Neural cell (in vitro differentiated cells): ENCODE data around the gene TEDC2. TPM values are rescaled to one million over a fixed set of nuclear protein-coding genes. Genes with fewer than 3 reads are reported as not detected.

ENCODE experiments used
- H2AFZ ChIP-seq: fragments of 200-600, 300-800 bp; sonication (generic), shearing (Covaris generic); 2 replicates; pipeline ENCODE4 v1.6.0; 2014; ENCODE audit warnings: low read depth, mild to moderate bottlenecking, antibody characterized with exemption, low read length, moderate library complexity
- H3F3A ChIP-seq: fragments of 200-600 bp; shearing (Covaris generic); 2 replicates; pipeline ENCODE4 v1.6.1; 2016; ENCODE audit warnings: mild to moderate bottlenecking, moderate library complexity, mixed read lengths, antibody characterized with exemption, low read length; ENCODE audit not compliant: insufficient read depth, poor library complexity, severe bottlenecking
- H3K27ac ChIP-seq: fragments of 200-600, 300-800 bp; sonication (generic), shearing (Covaris generic); 2 replicates; pipeline ENCODE4 v1.5.1; 2014; ENCODE audit warnings: mild to moderate bottlenecking, low read length, moderate library complexity
- H3K27me3 ChIP-seq: fragments of 300-800, 200-600 bp; sonication (generic), shearing (Covaris generic); 2 replicates; pipeline ENCODE4 v1.6.0; 2014; ENCODE audit warnings: mild to moderate bottlenecking, low read depth, low read length, moderate library complexity; ENCODE audit not compliant: insufficient read depth
- H3K36me3 ChIP-seq: fragments of 300-800, 200-600 bp; sonication (generic), shearing (Covaris generic); 2 replicates; pipeline ENCODE4 v1.5.1; 2014; ENCODE audit warnings: mild to moderate bottlenecking, antibody characterized with exemption, low read length, moderate library complexity; ENCODE audit not compliant: insufficient read depth
- H3K4me2 ChIP-seq: fragments of 300-800, 200-600 bp; sonication (generic), shearing (Covaris generic); 2 replicates; pipeline ENCODE4 v1.6.0; 2014; ENCODE audit warnings: mild to moderate bottlenecking, low read length
- H3K4me3 ChIP-seq: fragments of 300-800, 200-600 bp; sonication (generic), shearing (Covaris generic); 2 replicates; pipeline ENCODE4 v1.5.1; 2014; ENCODE audit warnings: mild to moderate bottlenecking, low read length, moderate library complexity
- H3K79me2 ChIP-seq: fragments of 200-600 bp; shearing (Covaris generic); replicated peaks from 2 replicates; pipeline ENCODE4 v1.6.0; 2014; ENCODE audit warnings: mild to moderate bottlenecking, low read length, moderate library complexity; ENCODE audit not compliant: insufficient read depth
- H3K9ac ChIP-seq: fragments of 300-800, 200-600 bp; sonication (generic), shearing (Covaris generic); 2 replicates; pipeline ENCODE4 v1.6.1; 2016; ENCODE audit warnings: mild to moderate bottlenecking, low read length, mixed read lengths
- H3K9me2 ChIP-seq: fragments of 200-600 bp; shearing (Covaris generic); 2 replicates; pipeline ENCODE4 v1.6.1; 2016; ENCODE audit warnings: mild to moderate bottlenecking, low read length, mixed read lengths; ENCODE audit not compliant: insufficient read depth
- H3K9me3 ChIP-seq: fragments of 200-600, 300-800 bp; sonication (generic), shearing (Covaris generic); 2 replicates; pipeline ENCODE4 v1.6.1; 2016; ENCODE audit warnings: mild to moderate bottlenecking, mixed run types, low read length, moderate library complexity, mixed read lengths
- H4K20me1 ChIP-seq: fragments of 200-600 bp; shearing (Covaris generic); 2 replicates; pipeline ENCODE4 v1.6.1; 2016; ENCODE audit warnings: mild to moderate bottlenecking, mixed run types; ENCODE audit not compliant: insufficient read depth
- CTCF ChIP-seq: fragments of 450-650 bp; IDR thresholded peaks from 2 replicates; pipeline ENCODE4 v1.5.1; 2014; ENCODE audit warnings: antibody characterized with exemption, mild to moderate bottlenecking, moderate library complexity; ENCODE audit not compliant: poor library complexity, severe bottlenecking
- EP300 ChIP-seq: fragments of 450-650 bp; conservative IDR thresholded peaks from 2 replicates; pipeline ENCODE4 v1.6.1; 2014; ENCODE audit warnings: antibody characterized with exemption, mild to moderate bottlenecking, moderate library complexity; ENCODE audit not compliant: poor library complexity, severe bottlenecking
- EZH2 ChIP-seq: fragments of 200-600, 300-800 bp; shearing (Covaris generic), sonication (generic); IDR thresholded peaks from 2 replicates; pipeline ENCODE4 v1.6.1; 2014; ENCODE audit warnings: antibody characterized with exemption, low read length, borderline replicate concordance, mild to moderate bottlenecking; ENCODE audit not compliant: insufficient read depth, poor library complexity, severe bottlenecking
- MXI1 ChIP-seq: fragments of 450-650 bp; conservative IDR thresholded peaks from 2 replicates; pipeline ENCODE4 v1.6.1; 2014; ENCODE audit warnings: antibody characterized with exemption, mild to moderate bottlenecking; ENCODE audit not compliant: poor library complexity, severe bottlenecking
- POLR2AphosphoS5 ChIP-seq: IDR thresholded peaks from 2 replicates; pipeline ENCODE4 v1.6.1; 2012
- RAD21 ChIP-seq: fragments of 450-650 bp; conservative IDR thresholded peaks from 2 replicates; pipeline ENCODE4 v1.6.1; 2014; ENCODE audit warnings: antibody characterized with exemption, mild to moderate bottlenecking, moderate library complexity
- REST ChIP-seq: IDR thresholded peaks from 2 replicates; pipeline ENCODE4 v1.6.1; 2012; ENCODE audit warnings: borderline replicate concordance
- SMC3 ChIP-seq: fragments of 450-650 bp; conservative IDR thresholded peaks from 2 replicates; pipeline ENCODE4 v1.6.1; 2014; ENCODE audit warnings: antibody characterized with exemption, mild to moderate bottlenecking, moderate library complexity; ENCODE audit not compliant: poor library complexity
- TAF1 ChIP-seq: IDR thresholded peaks from 2 replicates; pipeline ENCODE4 v1.6.1; 2012; ENCODE audit warnings: low read depth
- polyA plus RNA-seq: library from polyadenylated mRNA; depleted of rRNA; stranded (reverse); fragments of >200 nt; gene quantifications from 2 replicates; pipeline ENCODE4 v1.2.3, GENCODE V29; 2014

TEDC2 gene
- polyA plus RNA-seq, 1 donor from 2014 or later: 31.5 TPM

- no peaks in the 10 kb centered on the region for H3K9me3 ChIP-seq
- H3K9ac ChIP-seq: no peak overlapping the region
- no peak for TF ChIP-seq EP300
- TF ChIP-seq SMC3: no peak
- TF ChIP-seq EZH2: no peak
- no peak for TF ChIP-seq RAD21
- no peak for TF ChIP-seq POLR2AphosphoS5
- no peak for TF ChIP-seq REST
- no peak for TF ChIP-seq TAF1
- no peak for TF ChIP-seq MXI1
- TF ChIP-seq CTCF: no peak
- H4K20me1 ChIP-seq: no peaks in the 10 kb centered on the region
- no peaks in the 10 kb centered on the region for H3K9me2 ChIP-seq
- H3K27ac ChIP-seq: no peak overlapping the region
- no peaks in the 10 kb centered on the region for H3F3A ChIP-seq
- no peaks in the 10 kb centered on the region for H3K27me3 ChIP-seq
- H2AFZ ChIP-seq: no peak overlapping the region
- peaks cover under 1% of the 10 kb centered on the region for H3K79me2 ChIP-seq
- H3K4me3 ChIP-seq: no peak overlapping the region
- H3K4me2 ChIP-seq: no peak overlapping the region
- H3K36me3 ChIP-seq: no peaks in the 10 kb centered on the region
Observed at GRCh38 chr16:2425825-2426430, 34.0 kb upstream of the TEDC2 start.

- TF ChIP-seq TAF1 (no peak), MXI1 (no peak)
- no peaks in the 10 kb centered on the region for H3K9me3 ChIP-seq
- peaks cover 6% of the 10 kb centered on the region for H3K79me2 ChIP-seq
- H3K9ac ChIP-seq: no peak overlapping the region
- H4K20me1 ChIP-seq: no peaks in the 10 kb centered on the region
- H2AFZ ChIP-seq: no peak overlapping the region
- H3F3A ChIP-seq: no peaks in the 10 kb centered on the region
- H3K36me3 ChIP-seq: no peaks in the 10 kb centered on the region
- H3K4me3 ChIP-seq: no peak overlapping the region
- H3K27me3 ChIP-seq: no peaks in the 10 kb centered on the region
- no peak overlapping the region for H3K27ac ChIP-seq
- no peak overlapping the region for H3K4me2 ChIP-seq
- H3K9me2 ChIP-seq: no peaks in the 10 kb centered on the region
Observed at GRCh38 chr16:2426941-2427361, 33.0 kb upstream of the TEDC2 start.
